ENCODE data around the gene PBX1.

Gene PBX1

DNA sequence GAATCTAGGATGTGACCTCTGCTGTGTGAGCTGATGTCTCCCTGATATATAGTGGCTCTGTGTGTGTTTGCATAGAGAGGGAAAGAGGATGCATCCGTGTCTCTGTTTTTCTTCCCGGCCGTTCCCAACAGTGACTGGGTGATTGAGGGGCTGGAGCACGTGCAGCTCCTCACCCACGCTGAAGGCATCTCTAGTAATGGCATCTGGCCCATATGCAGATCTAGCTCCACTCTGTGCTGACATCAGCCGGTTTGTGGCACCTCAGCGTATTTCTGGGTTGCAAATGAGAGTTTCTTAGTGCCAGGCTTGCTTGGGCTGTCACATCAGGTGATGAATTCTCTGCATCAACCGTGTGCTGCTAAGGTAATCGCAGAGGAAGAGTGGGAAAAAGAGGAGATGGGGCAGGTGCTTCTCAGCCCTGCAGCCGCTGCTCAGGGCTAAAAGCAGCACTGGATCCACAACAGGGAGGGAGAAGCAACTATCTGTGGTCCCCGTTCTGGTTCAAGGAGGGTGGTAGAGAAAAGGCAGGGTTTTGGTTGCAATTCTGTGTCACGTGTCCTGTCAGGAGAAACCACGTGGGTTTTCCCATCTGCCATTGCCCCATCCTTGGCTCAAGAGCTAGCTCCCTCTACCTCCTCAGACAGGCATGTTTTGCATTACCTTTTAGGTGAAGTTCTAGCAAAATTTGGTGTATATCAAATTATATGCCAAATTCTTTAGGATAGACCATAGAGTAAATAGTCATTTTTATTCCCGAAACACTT is 282.9 kb downstream of the PBX1 start:
- DNase-seq = no peak

DNA sequence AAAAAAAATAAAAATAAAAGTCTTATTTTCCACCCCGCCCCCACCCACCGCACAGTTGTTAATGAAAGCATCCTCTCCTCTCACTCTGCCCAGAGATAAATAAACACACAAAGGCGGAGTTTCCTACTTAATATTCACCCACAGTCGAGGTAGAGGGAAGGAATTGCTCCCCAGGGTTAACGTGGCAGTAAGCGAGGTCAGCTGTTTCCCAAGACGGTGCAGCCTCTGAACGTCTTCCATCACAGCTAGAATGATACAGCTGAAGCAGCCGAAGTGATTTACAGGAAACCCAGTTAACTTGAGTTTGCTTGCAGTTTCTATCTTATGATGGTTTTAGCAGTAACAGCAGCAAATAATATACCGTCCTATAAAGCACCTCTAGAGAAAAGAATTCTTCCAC is 283.9 kb downstream of the PBX1 start:
- DNase-seq = no peak

DNA sequence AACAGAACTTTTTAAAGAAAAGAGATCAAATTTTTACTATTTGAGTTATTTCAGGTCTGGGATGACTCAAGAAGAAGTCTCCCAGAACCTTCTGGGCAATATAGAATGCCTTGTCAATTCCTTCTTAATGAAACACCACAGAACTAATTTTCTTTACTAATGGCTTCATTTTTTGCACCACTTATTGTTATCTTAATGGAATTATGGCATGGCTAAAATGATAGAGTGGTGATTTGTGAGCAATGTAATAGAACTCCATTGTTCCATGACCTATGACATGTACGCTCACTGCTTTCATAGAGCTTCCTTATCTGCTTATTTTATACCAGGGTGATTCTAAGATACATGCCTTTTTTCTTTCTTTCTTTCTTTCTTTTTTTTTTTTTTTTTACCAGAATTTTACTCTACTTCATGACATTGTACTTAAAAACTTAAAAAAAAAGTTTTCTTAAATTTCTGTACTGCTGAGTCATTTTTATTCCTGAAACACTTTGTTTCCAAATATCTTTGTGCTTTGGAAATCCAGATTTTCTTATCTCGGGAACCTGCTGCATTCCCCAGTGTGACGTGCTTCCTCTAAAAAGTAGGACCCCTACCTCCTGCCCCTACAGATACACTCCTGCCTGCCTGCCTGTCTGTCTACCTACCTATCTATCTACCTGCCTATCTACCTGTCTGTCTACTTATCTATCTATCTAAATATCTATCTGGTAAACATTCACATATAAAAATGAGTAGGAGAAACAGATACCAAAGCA is 284.9 kb downstream of the PBX1 start:
- DNase-seq = no peak

DNA sequence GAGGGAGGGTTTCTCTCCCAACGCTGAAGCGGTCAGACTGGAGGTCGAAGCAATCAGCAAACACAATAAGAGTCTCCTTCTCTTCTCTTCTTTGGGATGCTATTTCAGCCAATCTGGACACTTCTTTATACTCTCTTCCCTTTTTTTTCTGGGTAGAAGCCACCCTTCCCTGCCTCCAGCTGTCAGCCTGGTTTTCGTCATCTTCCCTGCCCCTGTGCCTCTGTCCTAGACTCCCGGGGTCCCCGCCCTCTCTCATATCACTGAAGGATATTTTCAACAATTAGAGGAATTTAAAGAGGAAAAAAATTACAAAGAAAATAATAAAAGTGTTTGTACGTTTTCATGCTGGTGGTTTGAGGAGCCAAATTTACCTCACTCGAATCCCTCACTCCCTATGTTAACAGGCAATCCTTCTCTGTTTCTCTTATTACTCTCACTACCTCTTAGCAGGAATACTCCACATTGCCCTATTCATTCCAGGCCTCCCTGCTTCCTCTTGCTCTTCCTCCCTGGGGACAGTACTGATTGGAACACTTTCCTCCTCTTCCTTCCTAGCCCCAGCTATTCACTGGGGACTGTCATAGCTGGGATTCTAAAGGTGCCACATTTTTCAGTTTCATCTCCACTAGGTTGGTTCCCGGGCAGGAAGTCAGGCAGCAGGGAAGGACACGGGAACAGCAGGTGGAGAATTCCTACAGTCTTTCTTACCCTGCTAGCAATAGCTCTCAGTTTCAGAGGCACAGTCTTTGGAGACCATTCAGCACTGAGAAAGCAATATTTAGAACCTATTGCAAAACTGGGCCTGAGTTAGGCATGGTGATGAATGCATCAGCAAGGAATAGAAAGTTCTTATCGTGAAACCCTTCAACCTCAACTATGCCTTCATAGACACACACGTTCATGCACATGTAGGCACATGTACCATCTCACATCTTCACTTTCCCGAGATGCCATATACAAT is 288.0 kb downstream of the PBX1 start:
- no peak for DNase-seq

DNA sequence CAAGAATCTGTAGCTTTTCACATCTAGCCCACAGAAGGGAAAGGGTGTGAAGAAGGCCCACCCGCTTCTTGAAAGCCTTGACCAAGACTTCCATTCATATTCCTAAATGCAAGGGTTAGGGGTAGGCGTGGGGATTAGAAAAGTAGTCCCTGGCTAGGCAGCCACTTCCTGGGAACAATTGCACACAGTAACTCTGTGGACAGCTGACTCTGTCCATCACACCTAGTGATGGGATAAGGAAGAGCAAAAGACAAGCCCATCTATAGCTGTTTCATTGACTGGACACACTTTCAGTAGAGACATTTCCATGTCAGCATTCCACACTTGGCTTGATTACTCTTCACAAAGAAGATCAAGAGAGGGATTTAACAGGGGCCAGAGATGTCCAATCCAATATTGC is 294.2 kb downstream of the PBX1 start:
- no peak for DNase-seq

DNA sequence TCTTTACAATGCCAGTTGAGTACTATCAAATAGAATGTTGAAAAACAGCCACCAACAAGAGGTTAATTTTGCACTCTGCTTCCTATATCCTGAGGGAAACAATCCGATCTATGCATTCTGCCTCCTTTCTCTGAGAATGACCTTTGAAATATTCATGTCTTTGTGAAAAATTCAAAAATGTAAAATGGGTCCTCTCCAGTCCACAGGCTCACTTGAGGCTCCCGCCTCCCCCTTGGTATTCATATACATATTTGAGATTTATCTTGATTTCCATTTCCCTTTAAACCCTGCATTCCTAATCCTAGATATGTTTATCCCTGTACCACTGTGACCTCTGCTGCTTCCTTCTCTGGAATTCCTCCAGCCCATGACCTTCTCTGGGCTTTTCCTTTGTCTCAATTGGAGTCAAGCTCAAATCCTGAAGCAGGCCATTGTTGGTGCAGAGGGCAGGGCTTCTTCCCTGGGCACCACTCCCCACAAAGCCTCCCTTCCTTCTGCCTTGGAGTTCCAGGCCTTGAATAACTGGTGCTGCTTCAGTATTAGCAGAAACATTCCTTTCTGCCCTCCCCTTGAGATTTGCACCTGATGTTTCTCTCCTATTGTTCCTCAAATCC is 296.8 kb downstream of the PBX1 start:
- no peak for DNase-seq

DNA sequence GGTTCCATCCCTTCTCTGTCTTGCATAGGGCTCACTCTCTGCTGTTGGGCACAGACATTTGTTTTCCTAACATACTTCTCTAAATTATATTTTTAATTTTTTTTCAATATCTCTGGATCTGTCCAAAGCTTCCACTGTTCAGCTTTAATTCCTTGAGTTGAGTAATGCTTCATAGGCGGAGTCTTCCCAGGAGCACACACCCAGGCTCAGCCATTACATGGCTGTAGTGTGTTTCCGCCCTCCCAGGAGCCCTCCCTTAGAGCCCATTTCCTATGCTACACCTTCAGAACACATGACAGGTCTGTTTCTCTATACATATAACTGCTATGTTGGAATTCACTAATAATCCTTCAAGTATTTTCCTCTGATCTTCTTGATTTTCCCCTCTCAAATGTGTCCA is 297.4 kb downstream of the PBX1 start:
- DNase-seq = no peak

DNA sequence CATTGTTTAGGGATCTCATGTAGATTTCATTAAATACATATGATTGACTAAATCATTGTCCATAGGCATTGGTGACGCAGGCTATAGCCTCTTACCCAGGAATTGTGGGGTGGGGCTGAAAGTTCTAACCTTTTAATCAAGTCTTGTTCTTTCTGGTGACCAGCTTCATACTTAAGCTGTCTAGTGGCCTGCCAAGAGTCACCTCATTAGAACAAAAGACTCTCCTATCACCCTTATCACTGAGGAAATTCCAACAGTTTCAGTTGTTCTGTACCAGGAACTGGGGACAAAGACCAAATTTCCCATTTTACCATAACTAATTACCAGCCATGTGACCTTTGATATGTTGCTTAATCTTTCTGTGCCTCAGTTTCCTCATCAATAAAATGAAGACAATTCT is 298.5 kb downstream of the PBX1 start:
- no peak for DNase-seq

DNA sequence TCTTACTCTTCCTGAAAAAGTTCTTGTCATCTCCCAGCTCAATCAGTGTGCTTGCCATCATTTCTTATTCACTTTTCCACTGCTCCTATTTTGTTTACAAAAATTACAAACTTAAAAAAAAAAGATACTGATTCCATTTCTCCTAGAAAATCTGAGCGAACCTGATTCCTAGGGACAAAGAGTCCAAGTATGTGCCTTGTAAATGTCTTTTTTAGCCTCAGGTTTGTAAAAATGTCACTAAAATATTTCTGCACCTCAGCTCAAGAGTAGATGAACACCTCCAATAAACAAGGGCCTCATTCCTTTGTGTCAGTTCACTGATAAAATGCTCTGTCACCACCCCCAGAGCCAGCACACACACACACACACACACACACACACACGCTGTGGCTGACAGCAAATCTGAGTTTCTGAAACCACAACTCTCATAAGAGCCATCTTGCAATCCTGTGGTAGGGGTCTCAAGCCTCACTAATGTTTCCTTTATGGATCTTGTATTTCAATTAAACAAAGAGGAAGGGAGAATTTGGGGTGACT is 299.2 kb downstream of the PBX1 start:
- no peak for DNase-seq

DNA sequence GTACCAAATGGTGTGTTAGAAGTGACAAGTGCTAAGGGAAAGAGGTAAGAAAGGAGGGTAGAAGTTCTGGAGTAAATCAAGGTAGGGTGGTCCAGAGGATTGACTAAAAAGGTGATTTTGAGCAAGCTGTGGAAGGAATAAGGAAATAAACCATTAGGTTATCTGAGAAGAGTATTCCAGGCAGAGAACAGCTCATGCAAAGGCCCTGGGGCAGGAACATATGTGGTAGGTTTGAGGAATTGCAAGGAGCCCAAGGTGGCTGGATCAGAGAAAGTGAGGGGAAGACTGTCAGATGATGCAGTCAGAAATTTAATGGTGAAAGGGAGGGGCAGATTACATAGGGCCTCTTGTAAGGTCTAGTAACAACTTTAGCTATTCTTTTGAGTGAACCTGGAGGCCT is 302.6 kb downstream of the PBX1 start:
- no peak for DNase-seq

DNA sequence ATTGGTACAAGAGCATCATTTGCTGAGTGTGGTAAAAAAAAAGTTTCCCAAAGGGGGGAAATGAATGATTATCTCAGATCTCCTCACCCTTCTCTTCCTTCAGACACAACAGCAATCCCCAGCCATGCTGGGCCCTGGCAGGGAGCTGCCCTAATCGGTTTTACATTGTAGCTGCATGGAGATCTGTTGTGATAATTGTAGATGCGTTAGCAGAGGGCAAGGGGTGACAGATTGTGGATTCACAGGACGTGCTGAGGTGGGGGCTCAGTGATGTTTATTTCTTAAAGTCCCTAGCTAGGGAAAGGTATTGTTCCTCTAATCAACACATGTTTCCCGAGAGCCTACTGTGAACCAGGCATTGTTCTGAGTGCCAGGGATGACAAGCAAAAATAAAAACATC is 304.1 kb downstream of the PBX1 start:
- DNase-seq = no peak

DNA sequence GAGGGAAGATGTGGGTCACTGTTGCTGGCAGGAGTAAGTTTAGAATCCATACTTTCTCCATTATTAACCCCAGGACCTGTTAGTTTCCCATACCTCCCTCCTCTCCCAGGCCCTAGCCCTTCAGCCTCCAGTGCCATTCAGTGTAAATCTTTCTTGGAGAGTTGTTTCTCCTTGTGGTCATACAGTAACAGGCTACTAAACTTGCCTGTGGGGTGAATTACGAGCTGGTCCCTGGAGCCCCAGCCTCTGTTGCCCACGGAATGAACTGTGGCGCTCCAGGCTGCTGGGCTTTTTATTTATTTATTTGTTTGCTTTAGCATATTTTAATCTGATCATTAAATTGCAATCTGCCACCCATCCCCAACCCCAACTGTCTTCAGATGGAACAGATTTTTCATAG is 305.2 kb downstream of the PBX1 start:
- DNase-seq = no peak

DNA sequence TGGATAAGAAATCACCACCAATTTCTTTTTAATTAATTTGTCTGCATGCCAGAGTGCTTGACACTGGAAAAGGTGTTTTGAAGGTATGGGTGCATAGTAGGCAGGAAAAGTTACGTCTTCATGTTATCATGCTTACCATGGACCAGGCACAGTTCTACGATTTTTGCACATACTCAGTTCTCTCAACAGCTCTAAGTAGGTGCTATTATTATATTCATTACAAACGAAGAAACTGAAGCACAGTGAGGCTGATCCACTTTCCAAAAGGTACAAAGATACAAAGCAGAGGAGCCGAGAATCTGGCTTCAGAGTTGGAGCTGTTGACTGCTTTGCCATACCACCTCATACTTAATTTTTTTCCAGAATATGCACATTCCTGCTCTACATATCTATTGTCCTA is 306.4 kb downstream of the PBX1 start:
- DNase-seq = no peak

DNA sequence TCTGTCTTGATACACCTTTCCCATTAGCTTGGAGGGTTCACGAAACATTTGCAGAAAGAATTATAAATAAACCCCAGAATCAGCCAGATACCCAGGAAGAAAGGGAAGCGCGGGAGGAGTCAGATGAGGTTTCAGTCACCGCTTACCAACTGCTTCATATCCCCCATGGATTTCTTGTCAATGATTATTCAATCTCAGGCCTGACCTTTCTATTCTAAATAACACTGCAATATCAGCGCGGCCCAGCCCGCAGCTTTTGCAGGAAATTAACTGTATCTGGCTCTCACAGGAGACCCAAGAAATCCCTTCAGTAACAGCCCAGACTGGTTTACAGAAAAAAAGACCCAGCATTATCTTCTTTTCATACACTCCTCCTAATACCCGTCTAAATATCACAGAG is 308.6 kb downstream of the PBX1 start:
- DNase-seq = no peak

DNA sequence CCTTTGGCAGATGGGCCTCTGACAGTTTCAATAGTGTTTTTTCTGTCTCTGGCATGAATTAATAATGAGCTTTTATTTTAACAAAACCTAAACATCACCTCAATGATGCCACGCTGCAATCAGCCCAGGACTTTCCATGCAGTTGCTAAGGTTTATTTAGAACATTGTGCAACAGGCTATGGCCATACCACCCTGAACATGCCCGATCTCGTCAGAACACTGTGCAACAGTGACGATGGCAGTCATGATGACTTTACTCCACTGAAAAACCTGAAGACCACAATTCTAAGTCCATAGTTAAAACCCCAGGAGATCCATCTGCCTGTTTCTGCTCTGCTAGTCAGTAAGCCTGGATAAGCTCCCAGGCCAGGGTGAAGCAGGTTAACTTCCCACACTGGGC is 310.0 kb downstream of the PBX1 start:
- DNase-seq = no peak

DNA sequence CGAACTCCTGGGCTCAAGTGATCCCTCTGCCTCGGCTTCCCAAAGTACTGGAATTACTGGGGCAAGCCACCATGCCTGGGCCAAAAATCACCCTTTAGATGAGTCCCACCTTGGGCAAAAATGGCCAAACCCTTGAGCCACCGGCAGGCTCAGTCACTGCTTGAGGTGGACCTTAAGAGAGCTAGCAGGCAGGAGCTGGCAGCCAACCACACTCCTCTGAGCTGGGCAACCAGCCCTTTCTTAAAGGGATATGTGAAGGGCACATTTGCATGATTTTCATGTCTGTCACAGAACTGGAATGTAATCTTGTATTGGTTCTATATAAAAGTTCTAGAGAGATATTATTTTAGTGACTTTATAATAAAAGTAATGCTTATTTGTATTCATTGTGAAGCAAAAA is 316.5 kb downstream of the PBX1 start:
- DNase-seq = no peak

DNA sequence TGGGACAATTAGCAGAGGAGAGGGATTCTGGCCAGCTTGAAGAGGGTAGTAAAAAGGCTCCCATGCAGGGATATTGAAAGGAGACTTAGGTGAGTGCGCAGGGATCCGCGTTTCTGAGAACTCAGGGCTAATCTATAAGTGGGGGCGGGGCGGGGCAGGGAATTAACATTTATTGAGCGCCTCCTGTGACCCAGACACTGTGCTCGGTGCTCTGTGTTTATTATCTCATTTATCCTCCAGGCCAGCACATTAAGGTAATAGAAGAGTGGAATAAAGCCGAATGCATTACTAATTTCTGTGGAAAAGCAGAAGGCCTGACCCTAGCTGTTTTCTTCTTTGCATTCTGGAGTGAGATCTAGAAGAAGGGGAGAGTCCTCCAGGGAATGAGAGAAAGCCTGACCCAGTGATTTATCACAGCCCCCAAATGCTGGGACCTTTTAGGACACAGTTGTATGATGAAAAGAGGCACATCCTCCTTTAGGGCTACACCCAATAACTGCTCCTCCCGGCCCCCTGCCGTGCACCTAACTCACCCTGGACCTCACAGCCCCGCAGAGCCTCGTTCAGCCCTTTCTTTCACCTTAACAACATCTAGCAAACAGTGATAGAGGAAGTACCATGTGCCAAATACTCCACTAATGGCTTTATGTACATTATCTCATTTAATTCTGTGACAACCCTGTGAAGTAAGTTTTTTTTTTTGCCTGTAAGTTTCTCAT is 317.6 kb downstream of the PBX1 start:
- no peak for DNase-seq

DNA sequence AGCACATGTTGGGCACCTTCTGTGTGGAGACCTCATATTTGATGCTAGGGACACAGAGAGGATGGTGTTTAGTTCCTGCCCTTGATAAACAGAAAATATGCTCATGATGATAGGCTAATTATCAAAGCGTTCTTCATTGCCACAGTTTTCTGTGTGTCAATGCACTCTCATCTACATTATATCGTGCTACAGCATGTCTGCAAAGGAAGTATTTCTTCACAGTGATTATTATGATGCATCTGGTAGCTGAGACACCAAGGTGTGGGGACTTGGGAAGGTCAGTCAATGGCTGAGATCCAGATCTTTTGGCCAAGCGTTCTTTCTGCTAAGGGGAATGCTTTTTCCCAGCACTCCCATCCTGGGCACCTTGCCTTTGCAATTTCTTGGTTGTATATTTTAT is 321.2 kb downstream of the PBX1 start:
- DNase-seq = no peak

DNA sequence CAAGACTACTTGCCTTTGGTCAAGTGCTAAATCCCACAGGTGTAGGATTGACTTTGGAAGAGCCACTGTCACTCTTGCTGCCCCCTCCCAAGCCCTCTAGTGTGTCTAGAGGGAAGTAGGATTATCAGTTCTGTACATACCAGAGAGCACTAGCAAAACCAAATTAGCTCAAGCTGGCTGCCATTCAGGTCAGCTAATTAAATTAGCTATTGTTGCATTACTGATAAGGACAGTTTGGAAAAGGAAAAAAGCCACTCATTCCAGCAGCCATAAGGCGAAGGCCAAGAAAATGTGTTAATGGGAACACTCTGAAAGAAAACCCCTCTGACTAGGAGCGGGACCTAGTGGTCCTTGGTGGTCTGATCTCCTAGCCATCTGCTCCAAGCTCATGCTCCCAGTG is 321.7 kb downstream of the PBX1 start:
- DNase-seq = no peak

DNA sequence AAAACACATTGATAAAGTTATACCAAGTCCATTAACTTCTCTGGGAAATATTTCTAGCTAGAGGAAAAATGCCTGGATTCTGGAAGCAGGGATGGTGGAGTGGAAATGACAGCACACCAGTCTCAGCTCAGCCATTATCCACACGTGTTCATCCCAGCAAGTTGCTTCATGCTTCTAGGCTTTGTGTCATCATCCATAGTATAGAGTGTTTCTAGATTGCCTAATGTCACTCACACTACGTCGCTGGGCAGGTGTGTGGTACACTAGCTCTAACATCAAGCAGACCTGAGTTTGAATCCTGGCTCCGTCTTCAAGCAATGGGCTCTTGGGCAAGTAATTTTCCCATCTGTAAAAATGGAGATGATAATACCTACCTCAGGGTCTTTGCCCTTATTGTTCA is 326.3 kb downstream of the PBX1 start:
- no peak for DNase-seq

DNA sequence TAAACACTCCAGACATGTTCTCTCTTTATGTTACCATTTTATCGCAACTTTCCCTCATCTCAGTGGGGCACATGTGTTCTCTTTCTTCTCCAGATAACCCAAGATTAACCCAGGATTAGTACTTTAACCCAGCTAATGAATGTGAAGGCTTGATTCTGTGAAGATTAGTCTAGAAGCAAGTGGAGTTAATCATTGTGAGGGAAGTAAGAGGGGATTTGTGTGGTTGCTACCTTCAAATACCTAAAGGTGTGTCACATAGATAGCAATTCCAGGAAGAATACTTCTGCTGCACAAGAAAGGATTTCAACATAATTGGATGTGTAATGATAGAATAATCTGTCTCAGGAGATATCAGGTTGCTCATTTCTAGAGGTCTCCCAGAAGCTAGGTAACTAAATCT is 327.1 kb downstream of the PBX1 start:
- DNase-seq = no peak

DNA sequence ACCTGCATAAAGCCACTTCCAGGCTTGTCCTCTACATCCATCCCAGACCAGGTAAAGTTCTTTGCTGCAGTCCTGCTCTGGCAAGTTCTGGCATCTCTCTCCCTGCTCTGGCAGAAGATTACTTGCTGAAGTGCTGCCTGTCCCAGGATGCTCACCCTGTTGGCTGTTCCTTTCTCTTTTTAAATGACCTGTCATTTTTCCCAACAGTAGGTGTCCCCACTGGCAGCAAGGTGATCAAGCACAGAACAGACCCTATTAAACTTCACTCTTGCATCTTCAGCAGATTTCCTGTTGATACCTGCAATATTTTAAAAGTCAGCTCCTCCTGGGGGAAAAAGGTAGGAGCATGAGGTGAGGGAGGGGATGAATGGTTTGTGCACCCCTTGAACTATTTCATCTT is 332.6 kb downstream of the PBX1 start:
- no peak for DNase-seq
